Measurements from ENCODE around the gene RREB1.
A peak's percentile ranks its signal among the peaks of the same experiment; 100 is the strongest.

RREB1 gene

GRCh38 chr6:7110092-7110792 lies 2.5 kb downstream of the RREB1 start:
- no peaks in the 10 kb centered on the region for H3K27me3 ChIP-seq (ENCODE audit: insufficient read depth, poor library complexity, severe bottlenecking)
- H3K4me3 ChIP-seq (replicated peaks; ENCODE audit: insufficient read depth, low read length): peak overlapping the region; percentile 89
- TF ChIP-seq GABPA (IDR thresholded peaks at IDR 0.05; ENCODE audit: low read depth) (no peak), POLR2AphosphoS5 (IDR thresholded peaks at IDR 0.05; ENCODE audit: low read depth) (0 out of 2 replicates have a peak, but pooled peaks have one; percentile 21)
- DNase-seq (ENCODE audit: low read depth in 1 of 2, low spot score in 1 of 2): no peak
- H3K27ac ChIP-seq (replicated peaks): peak overlapping the region; percentile 95

- peak overlapping the region; percentile 89 for H3K4me3 ChIP-seq (replicated peaks; ENCODE audit: insufficient read depth, low read length)
- TF ChIP-seq CTCF (IDR thresholded peaks at IDR 0.05; ENCODE audit: insufficient read depth, low read length) (no peak), GABPA (IDR thresholded peaks at IDR 0.05; ENCODE audit: low read depth) (no peak), REST (IDR thresholded peaks at IDR 0.05; ENCODE audit: insufficient replicate concordance, low read depth) (no peak), POLR2AphosphoS5 (IDR thresholded peaks at IDR 0.05; ENCODE audit: low read depth) (no peak), SPI1 (IDR thresholded peaks at IDR 0.05; ENCODE audit: borderline replicate concordance, low read depth) (no peak)
- DNase-seq (ENCODE audit: low read depth in 1 of 2, low spot score in 1 of 2): no peak
- peak overlapping the region; percentile 95 for H3K27ac ChIP-seq (replicated peaks)
- no peaks in the 10 kb centered on the region for H3K27me3 ChIP-seq (ENCODE audit: insufficient read depth, poor library complexity, severe bottlenecking)
Observed at GRCh38 chr6:7111095-7111690, 3.4 kb downstream of the RREB1 start.

- TF ChIP-seq GABPA (IDR thresholded peaks at IDR 0.05; ENCODE audit: low read depth) (no peak), SPI1 (IDR thresholded peaks at IDR 0.05; ENCODE audit: borderline replicate concordance, low read depth) (no peak), REST (IDR thresholded peaks at IDR 0.05; ENCODE audit: insufficient replicate concordance, low read depth) (no peak), POLR2AphosphoS5 (IDR thresholded peaks at IDR 0.05; ENCODE audit: low read depth) (no peak), CTCF (IDR thresholded peaks at IDR 0.05; ENCODE audit: insufficient read depth, low read length) (no peak)
- DNase-seq (ENCODE audit: low read depth in 1 of 2, low spot score in 1 of 2): no peak
- Histone ChIP-seq H3K27me3 (ENCODE audit: insufficient read depth, poor library complexity, severe bottlenecking) (no peaks in the 10 kb centered on the region), H3K27ac (replicated peaks) (peak overlapping the region; percentile 95), H3K4me3 (replicated peaks; ENCODE audit: insufficient read depth, low read length) (peak overlapping the region; percentile 28)
Observed at GRCh38 chr6:7112171-7112570, 4.4 kb downstream of the RREB1 start.

GRCh38 chr6:7112741-7113313 lies 5.1 kb downstream of the RREB1 start:
- H3K4me3 ChIP-seq (replicated peaks; ENCODE audit: insufficient read depth, low read length): peak overlapping the region; percentile 28

More at GRCh38 chr6:7112741-7113313, 5.1 kb downstream of the RREB1 start:
- peak; percentile 65; the same call in 1 of the 2 replicates for TF ChIP-seq POLR2AphosphoS5 (IDR thresholded peaks at IDR 0.05; ENCODE audit: low read depth)
- no peak for TF ChIP-seq CTCF (IDR thresholded peaks at IDR 0.05; ENCODE audit: insufficient read depth, low read length)
- TF ChIP-seq SPI1 (IDR thresholded peaks at IDR 0.05; ENCODE audit: borderline replicate concordance, low read depth): no peak
- no peak for TF ChIP-seq REST (IDR thresholded peaks at IDR 0.05; ENCODE audit: insufficient replicate concordance, low read depth)
- no peak for TF ChIP-seq GABPA (IDR thresholded peaks at IDR 0.05; ENCODE audit: low read depth)
- Histone ChIP-seq H3K27ac (replicated peaks) (peak overlapping the region; percentile 95), H3K27me3 (ENCODE audit: insufficient read depth, poor library complexity, severe bottlenecking) (no peaks in the 10 kb centered on the region)
- DNase-seq (ENCODE audit: low read depth in 1 of 2, low spot score in 1 of 2): peak in 1 of 2 experiments; percentile 82
